Mesodermal cell (in vitro differentiated cells): Measurements from ENCODE around the gene GRK4.
"Not testable (repeated sequence)": the region's sequence is repeated elsewhere in the genome, so short reads cannot be mapped to it uniquely, and the experiment has no call there.

Experiments used
- H3K27ac ChIP-seq: 2 replicates; pipeline ENCODE4 v1.7.0; 2013; ENCODE audit warnings: mild to moderate bottlenecking, low read depth, low read length, moderate library complexity; ENCODE audit not compliant: severe bottlenecking
- H3K36me3 ChIP-seq: 2 replicates; pipeline ENCODE4 v1.7.1; 2013; ENCODE audit warnings: mild to moderate bottlenecking, low read length, moderate library complexity; ENCODE audit not compliant: control insufficient read depth, insufficient read depth
- H3K4me1 ChIP-seq: one replicate; pipeline ENCODE4 v1.7.1; 2013; ENCODE audit warnings: mild to moderate bottlenecking, low read length; ENCODE audit not compliant: insufficient read depth, control insufficient read depth, poor library complexity, severe bottlenecking
- H3K4me3 ChIP-seq: 2 replicates; pipeline ENCODE4 v1.7.0; 2013; ENCODE audit warnings: low read length, control low read depth, mild to moderate bottlenecking; ENCODE audit not compliant: insufficient read depth, poor library complexity, severe bottlenecking; ENCODE audit errors: extremely low read depth
- H3K9me3 ChIP-seq: 2 replicates; pipeline ENCODE4 v1.7.1; 2013; ENCODE audit warnings: mild to moderate bottlenecking, low read length, moderate library complexity; ENCODE audit not compliant: control insufficient read depth
- WGBS, 2 experiments: methylation state at CpG; one replicate each; pipeline ENCODE4 v1.1.5; 2013; ENCODE audit warnings: missing lambda C conversion rate in 2 of 2; ENCODE audit not compliant: insufficient coverage in 2 of 2; 5-methylcytosine and 5-hydroxymethylcytosine counted together

GRK4 gene

DNA sequence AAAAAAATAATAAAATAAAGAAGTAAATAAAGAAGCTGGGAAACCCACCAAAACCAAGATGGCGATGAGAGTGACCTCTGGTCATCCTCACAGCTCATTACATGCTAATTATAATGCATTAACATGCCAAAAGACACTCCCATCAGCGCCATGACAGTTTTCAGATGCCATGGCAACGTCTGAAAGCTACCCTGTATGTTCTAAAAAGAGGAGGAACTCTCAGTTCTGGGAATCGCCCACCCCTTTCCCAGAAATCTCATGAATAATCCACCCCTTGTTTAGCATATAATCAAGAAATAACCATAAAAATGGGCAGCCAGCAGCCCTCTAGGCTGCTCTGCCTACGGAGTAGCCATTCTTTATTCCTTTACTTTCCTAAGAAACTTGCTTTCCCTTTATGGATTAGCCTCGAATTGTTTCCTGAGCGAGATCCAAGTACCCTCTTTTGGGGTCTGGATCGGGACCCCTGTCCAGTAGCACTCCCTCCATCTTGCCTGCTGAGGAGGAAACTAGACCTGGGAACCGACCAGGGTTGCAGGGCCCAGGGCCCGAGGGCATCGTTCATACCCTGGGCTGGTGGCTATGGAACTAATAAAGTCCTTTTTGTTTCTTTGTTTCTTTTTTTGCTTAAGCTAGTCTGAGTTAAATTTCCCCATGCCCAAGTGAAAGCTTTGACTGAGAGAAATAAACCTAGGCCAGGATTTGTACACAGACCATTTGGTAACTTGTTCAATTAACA lies 80.1 kb downstream of the GRK4 start:
- Histone ChIP-seq H3K4me3 (no peak overlapping the region), H3K9me3 (no peaks in the 10 kb centered on the region), H3K36me3 (no peaks in the 10 kb centered on the region), H3K4me1 (no peaks in the 10 kb centered on the region), H3K27ac (no peak overlapping the region)
- WGBS, 2 experiments, result 80 to 93% methylated on average over 8 to 9 of the region's 11 CpGs

DNA sequence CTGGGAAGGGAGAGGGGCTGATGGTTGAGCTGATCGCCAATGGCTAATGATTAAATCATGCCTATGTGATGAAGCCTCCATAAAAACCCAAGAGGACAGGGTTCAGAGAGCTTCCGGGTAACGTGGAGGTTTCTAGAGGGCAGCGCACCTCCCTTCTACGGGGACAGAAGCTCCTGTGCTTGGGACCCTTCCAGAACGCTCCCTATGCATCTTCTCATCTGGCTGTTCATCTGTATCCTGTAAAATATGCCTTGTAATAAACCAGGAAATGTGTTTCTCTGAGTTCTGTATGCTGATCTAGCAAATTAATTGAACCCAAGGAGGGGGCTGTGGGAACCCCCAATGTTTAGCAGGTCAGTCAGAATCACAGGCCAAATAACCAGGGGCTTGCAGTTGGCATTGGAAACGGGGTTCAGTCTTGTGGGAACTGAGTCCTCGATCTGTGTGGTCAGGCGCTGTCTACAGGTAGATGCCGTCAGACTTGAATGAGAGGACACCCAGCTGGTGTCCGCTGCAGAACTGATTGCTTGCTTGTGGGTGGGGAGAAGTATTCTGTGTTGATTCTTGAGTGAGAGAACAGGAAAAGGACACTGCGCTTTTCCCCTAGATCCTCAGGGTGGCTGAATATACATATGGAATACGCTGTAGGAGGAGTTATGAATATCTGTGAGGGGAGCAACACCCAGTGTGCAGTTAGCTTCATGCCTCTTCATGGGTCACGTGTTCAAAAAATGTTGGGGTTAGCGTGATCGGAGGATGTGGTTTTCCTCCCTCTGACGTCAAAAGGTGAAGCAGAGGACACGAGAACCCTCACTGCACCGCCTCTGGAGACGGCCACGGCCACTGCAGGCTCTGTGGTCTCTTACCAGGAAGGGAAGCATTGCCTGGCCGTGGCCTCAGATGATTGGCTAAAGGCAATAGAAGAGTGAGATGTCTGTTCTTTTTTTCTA lies 81.8 kb downstream of the GRK4 start:
- H3K36me3 ChIP-seq, result no peaks in the 10 kb centered on the region
- no peak overlapping the region for H3K27ac ChIP-seq
- no peaks in the 10 kb centered on the region for H3K4me1 ChIP-seq
- H3K4me3 ChIP-seq, result no peak overlapping the region
- 89 to 94% methylated on average over 21 of the region's 22 CpGs for WGBS, 2 experiments
- no peaks in the 10 kb centered on the region for H3K9me3 ChIP-seq

GRCh38 chr4:3046162-3046561 lies 82.8 kb downstream of the GRK4 start:
- Histone ChIP-seq H3K9me3 (no peaks in the 10 kb centered on the region), H3K27ac (no peak overlapping the region), H3K36me3 (no peaks in the 10 kb centered on the region), H3K4me1 (no peaks in the 10 kb centered on the region), H3K4me3 (no peak overlapping the region)
- 86% methylated on average over 6 to 7 of the region's 7 CpGs for WGBS, 2 experiments

DNA sequence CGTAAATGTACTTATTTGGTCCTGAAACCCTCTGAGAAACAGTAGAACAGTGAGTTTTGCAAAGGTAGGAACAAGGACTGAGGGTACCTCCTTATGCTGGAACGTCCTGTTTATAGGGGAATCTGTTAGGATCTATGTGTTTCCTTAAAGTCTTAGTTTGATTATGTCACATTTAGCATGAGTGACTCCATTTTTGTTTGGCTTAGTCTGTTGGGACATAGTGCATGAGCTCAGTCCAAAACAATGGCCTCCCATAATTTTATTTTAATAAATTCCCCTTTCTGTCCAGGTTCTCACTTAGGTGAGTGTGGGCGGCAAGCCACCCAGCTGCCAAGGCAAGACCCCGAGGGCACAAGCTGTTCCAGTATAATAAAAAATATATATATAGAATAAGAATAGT lies 83.3 kb downstream of the GRK4 start:
- Histone ChIP-seq H3K4me3 (no peak overlapping the region), H3K27ac (no peak overlapping the region), H3K9me3 (no peaks in the 10 kb centered on the region), H3K36me3 (no peaks in the 10 kb centered on the region), H3K4me1 (no peaks in the 10 kb centered on the region)
- 77 to 83% methylated on average over 2 of the region's 4 CpGs for WGBS, 2 experiments

- Histone ChIP-seq H3K4me1 (no peaks in the 10 kb centered on the region), H3K36me3 (no peaks in the 10 kb centered on the region), H3K4me3 (no peak overlapping the region), H3K27ac (no peak overlapping the region), H3K9me3 (peaks cover 4% of the 10 kb centered on the region)
- 62 to 67% methylated on average over 13 to 19 of the region's 20 CpGs for WGBS, 2 experiments
Observed at GRCh38 chr4:3047464-3048286, 84.3 kb downstream of the GRK4 start.

DNA sequence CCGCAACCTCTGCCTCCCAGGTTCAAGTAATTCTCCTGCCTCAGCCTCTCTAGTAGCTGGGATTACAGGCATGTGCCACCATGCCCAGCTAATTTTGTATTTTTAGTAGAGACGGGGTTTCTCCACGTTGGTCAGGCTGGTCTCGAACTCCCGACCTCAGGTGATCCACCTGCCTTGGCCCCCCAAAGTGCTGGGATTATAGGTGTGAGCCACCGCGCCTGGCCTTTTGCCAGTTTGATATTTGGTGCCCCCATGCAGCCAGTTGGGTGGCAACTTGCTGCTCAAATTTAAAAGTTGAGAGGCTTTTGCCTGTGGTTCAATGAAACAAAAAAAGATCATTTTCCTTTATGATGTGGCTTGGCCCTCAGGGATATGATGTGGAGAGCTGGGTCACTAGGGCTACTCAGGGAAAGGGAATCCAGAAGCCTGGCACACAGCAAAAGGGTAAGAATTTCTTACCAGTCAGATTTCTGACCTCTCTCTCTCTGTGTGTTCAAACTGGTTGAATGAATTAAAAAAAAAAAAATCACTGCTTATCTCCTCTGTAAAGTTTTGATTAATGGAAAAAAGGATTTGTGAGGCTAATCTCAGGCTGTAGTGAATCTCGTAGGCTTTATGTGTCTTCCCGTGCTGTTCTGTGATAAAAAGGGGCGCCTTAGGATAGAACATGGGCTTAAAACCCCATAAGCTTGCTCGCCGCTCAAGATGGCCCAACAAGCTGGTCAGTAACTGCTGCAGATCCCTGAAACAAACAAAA lies 87.9 kb downstream of the GRK4 start:
- not testable (repeated sequence) for H3K4me1 ChIP-seq, H3K27ac ChIP-seq, H3K4me3 ChIP-seq, H3K36me3 ChIP-seq
- H3K9me3 ChIP-seq, result peaks cover 20% of the 10 kb centered on the region
- 96 to 97% methylated on average over 8 to 11 of the region's 12 CpGs for WGBS, 2 experiments

GRCh38 chr4:3054169-3054759 lies 90.9 kb downstream of the GRK4 start:
- WGBS, 2 experiments, result 83 to 86% methylated on average over 1 of the region's 2 CpGs
- peaks cover 22% of the 10 kb centered on the region for H3K9me3 ChIP-seq
- H3K36me3 ChIP-seq, result no peaks in the 10 kb centered on the region
- H3K4me1 ChIP-seq, result no peaks in the 10 kb centered on the region
- no peak overlapping the region for H3K27ac ChIP-seq
- H3K4me3 ChIP-seq, result no peak overlapping the region

- 89 to 94% methylated on average over 6 of the region's 6 CpGs for WGBS, 2 experiments
- Histone ChIP-seq H3K4me3 (no peak overlapping the region), H3K9me3 (peaks cover 16% of the 10 kb centered on the region), H3K36me3 (no peaks in the 10 kb centered on the region), H3K27ac (no peak overlapping the region), H3K4me1 (peaks cover 4% of the 10 kb centered on the region)
Observed at GRCh38 chr4:3059943-3060342, 96.6 kb downstream of the GRK4 start.

- H3K4me3 ChIP-seq, result no peak overlapping the region
- H3K36me3 ChIP-seq, result no peaks in the 10 kb centered on the region
- H3K27ac ChIP-seq, result no peak overlapping the region
- peaks cover 4% of the 10 kb centered on the region for H3K4me1 ChIP-seq
- peaks cover 5% of the 10 kb centered on the region for H3K9me3 ChIP-seq
- WGBS, 2 experiments, result 87% methylated on average over 6 of the region's 6 CpGs
Observed at GRCh38 chr4:3060946-3061345, 97.6 kb downstream of the GRK4 start.
